Measurements from ENCODE around the gene PDZD7.

The PDZD7 gene

DNA sequence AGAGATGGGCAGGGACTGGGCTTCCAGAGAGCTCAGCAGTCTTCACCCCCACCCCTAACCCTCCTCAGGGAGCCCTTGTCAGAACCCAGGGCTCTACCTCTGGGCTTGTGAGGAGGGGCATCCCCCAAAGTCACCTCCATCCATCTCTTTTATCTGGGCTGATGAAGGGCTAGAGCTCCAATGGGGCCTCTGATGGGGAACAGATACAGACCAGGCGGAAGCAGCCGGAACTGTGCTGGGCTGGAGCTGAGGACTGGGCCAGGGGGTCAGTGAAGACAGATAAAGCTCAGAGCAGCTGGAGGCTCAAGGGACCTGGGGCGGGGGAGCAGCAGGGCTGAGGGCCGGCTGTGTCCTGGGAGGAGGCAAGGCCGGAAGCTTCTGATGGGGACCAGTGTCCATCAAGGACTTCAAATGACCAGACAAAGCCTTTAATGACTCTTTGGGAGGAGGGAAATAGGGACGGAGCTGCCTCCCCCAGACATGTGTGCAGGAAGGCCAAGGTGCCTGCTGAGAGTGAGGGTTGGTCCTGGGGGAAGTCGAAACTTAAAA is 41.0 kb upstream of the PDZD7 start:
- TF ChIP-seq, protein P1, sequence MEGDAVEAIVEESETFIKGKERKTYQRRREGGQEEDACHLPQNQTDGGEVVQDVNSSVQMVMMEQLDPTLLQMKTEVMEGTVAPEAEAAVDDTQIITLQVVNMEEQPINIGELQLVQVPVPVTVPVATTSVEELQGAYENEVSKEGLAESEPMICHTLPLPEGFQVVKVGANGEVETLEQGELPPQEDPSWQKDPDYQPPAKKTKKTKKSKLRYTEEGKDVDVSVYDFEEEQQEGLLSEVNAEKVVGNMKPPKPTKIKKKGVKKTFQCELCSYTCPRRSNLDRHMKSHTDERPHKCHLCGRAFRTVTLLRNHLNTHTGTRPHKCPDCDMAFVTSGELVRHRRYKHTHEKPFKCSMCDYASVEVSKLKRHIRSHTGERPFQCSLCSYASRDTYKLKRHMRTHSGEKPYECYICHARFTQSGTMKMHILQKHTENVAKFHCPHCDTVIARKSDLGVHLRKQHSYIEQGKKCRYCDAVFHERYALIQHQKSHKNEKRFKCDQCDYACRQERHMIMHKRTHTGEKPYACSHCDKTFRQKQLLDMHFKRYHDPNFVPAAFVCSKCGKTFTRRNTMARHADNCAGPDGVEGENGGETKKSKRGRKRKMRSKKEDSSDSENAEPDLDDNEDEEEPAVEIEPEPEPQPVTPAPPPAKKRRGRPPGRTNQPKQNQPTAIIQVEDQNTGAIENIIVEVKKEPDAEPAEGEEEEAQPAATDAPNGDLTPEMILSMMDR (IDR thresholded peaks at IDR 0.05; ENCODE audit: insufficient read depth, low read depth, low read length, missing control alignments): no peak
- no peak overlapping the region for H3K4me3 ChIP-seq (ENCODE audit: low read depth, low read length)
- DNase-seq (ENCODE audit: low read depth): no peak

DNA sequence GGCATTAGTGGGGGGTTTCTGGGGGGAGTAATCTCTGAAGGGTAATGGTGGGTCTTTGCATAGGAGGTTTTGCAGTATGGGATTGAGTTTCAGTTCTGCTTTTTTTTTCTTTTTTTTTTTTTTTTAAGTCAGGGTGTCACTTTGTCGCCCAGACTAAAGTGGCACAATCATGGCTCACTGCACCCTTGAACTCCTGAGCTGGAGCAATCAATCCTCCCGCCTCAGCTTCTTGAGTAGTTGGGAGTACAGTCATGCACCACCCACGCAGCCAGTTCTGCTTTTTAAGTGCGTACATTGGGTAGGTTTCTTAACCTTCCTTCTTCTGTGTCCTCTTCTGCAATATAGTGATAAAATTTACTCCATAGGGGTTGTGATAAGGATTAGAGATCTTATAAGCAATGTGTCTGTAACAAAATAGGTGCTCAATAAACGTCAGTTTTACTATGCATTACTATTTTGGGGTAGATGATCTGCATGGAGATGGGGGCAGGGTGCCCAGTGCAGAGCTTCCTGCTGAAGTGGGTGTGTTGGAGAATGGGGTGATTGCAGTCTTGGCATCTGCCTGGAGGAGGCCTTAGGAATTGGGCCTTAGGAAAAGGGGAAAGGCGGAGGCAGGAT is 40.4 kb upstream of the PDZD7 start:
- H3K4me3 ChIP-seq (ENCODE audit: low read depth, low read length): no peak overlapping the region
- TF ChIP-seq, protein P1 (IDR thresholded peaks at IDR 0.05; ENCODE audit: insufficient read depth, low read depth, low read length, missing control alignments): no peak
- peak; percentile 48 for DNase-seq (ENCODE audit: low read depth)

DNA sequence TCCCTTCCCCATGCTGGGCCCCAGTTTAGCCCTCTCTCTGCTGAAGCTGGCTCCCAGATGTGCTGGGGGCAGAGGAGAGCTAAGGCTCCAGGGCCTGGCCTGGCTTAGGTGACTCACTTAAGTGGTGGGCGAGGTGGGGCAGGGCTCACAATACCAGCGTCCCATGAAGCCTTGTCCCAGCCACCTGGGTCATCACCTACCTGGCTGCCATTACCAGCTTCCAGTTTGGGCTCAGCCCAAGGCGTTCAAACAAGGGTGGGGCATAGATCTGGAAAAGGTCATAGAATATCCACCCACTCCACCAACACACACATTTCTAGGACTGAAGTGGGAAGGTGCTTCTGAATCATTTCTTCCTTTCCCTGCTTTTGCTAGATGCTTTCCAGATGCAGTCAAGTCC is 39.2 kb upstream of the PDZD7 start:
- no peak for DNase-seq (ENCODE audit: low read depth)
- TF ChIP-seq, protein P1 (IDR thresholded peaks at IDR 0.05; ENCODE audit: insufficient read depth, low read depth, low read length, missing control alignments): no peak

DNA sequence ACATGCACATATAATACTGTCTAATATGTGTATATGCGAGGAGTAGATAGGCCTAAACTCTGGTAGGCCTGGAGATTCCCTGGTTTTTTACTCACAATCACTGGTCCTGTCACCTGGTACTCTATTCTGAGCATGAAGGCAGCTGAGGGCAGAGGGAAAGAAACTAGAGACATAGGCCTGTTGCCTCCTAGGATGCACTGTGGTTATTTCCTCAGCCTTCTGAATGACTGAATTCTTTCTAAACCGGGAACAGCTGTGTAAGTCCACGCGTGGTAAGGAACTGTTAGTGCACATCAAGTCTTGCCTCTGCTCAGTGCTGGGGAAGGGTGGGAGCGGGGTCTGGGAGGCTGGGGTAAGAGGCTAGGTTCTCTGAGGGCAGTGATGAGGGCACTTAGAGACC is 38.5 kb upstream of the PDZD7 start:
- DNase-seq (ENCODE audit: low read depth): no peak
- H3K4me3 ChIP-seq (ENCODE audit: low read depth, low read length): no peak overlapping the region
- TF ChIP-seq, protein P1 (IDR thresholded peaks at IDR 0.05; ENCODE audit: insufficient read depth, low read depth, low read length, missing control alignments): no peak

More for the DNA sequence above, 39.2 kb upstream of the PDZD7 start:
- no peak overlapping the region for H3K4me3 ChIP-seq (ENCODE audit: low read depth, low read length)

DNA sequence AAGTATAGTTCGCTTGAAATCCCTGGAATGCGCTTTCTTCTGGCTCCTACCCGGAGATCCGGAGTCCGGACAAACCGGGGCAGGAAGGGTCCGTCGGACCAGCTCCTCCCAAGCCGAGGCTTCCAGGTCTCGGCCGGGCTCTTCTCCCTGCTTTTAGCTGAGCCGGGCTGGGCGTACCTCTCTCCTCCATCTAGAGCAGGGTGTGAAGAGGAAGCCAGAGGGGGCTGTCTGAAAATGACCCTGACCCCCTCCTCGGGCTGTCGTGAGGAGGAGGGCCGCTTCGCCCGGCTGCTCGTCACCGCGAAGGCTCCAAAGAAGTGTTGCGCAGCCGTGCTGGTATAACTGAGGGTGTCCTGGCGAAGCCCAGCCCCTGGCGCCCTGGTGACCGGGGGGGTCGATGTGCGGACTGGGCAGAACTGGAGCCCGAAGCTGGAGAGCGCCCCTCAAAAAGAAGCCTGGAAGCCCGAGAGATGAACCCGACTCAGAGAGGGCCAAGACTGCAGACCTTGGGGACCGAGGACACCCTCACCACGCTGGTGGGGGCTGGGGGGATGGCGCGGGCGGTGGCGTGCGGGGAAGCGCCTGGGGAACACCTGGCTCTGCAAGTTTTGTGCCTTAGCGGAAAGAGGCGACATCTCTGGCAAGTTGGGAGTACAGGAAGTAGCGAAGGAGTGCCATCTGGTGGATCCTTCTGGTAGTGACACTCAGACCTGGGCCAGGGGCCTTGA is 36.6 kb upstream of the PDZD7 start:
- TF ChIP-seq, protein P1 (IDR thresholded peaks at IDR 0.05; ENCODE audit: insufficient read depth, low read depth, low read length, missing control alignments): peak; percentile 85
- DNase-seq (ENCODE audit: low read depth): peak; percentile 91
- peak overlapping the region; percentile 74 for H3K4me3 ChIP-seq (ENCODE audit: low read depth, low read length)

DNA sequence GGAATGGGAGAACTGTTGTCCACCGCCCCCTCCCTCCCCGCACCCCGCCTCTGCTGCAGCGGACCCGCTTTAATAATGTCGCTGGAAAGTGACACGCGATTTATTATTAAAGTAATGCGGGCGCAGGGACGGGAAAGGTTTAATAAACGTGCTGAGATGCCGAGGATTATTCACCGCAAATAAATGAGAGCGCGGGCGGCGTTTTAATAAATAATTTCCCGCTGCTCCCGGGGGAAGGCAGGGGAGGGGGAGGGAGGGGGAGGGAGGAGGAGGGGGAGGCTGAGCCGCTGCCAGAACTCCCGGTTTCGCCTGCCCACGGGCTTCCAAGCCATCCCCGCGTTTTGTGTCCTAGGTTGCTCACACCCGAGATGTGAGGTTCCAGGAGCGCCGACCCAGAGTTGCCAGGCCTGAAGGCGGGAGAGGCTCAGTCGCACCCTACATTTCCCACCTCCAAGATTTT is 36.0 kb upstream of the PDZD7 start:
- no peak for DNase-seq (ENCODE audit: low read depth)
- peak overlapping the region; percentile 74 for H3K4me3 ChIP-seq (ENCODE audit: low read depth, low read length)
- TF ChIP-seq, protein P1 (IDR thresholded peaks at IDR 0.05; ENCODE audit: insufficient read depth, low read depth, low read length, missing control alignments): no peak

Data from GM12865 (cell line).